Nephron progenitor cell (in vitro differentiated cells): ENCODE data around the gene TECTB.

Experiments
- DNase-seq: peaks from one replicate; pipeline ENCODE4 v3.0.0; 2021
- H3K27ac Mint-ChIP-seq: 2 replicates; pipeline ENCODE4 v1.8.0; 2021; ENCODE audit warnings: mild to moderate bottlenecking, moderate library complexity, mixed read lengths
- H3K27me3 Mint-ChIP-seq: 2 replicates; pipeline ENCODE4 v1.8.0; 2021; ENCODE audit warnings: mild to moderate bottlenecking, low read depth, mixed read lengths; ENCODE audit not compliant: poor library complexity
- H3K36me3 Mint-ChIP-seq: 2 replicates; pipeline ENCODE4 v1.8.0; 2021; ENCODE audit warnings: low read depth, mixed read lengths
- H3K4me1 Mint-ChIP-seq: 2 replicates; pipeline ENCODE4 v1.8.0; 2021; ENCODE audit warnings: mixed read lengths
- H3K4me3 Mint-ChIP-seq: 2 replicates; pipeline ENCODE4 v1.8.0; 2021; ENCODE audit warnings: mild to moderate bottlenecking, moderate library complexity, mixed read lengths
- H3K9me3 Mint-ChIP-seq: 2 replicates; pipeline ENCODE4 v1.8.0; 2021; ENCODE audit warnings: mild to moderate bottlenecking, moderate library complexity, mixed read lengths
- TF ChIP-seq, protein P1 (sequence below): fragments of 200-600 bp; sonication (generic); IDR thresholded peaks from 2 replicates; pipeline ENCODE4 v1.5.0; 2021; ENCODE audit warnings: antibody characterized with exemption

TECTB gene

DNA sequence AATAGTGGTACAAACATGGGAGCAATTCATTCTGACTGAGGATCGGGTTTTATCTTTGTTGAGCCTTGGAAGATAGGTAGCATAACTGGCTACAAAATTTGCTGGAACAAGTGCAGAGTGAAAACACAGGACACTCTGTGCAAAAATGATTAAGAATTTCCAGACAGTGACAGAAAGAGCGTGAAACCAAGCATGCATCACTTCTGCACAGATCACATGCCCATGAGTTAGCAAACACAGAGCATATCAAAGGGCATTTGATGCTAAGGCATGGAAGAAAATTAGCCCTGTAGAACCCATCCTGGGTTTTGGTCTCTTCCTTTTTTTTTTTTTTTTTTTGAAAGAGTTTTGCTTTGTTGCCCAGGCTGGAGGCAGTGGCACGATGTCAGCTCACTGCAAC is 28.3 kb downstream of the TECTB start:
- H3K27me3 Mint-ChIP-seq: peaks cover 17% of the 10 kb centered on the region
- no peak overlapping the region for H3K27ac Mint-ChIP-seq
- DNase-seq: no peak
- H3K36me3 Mint-ChIP-seq: no peaks in the 10 kb centered on the region
- TF ChIP-seq, protein P1, sequence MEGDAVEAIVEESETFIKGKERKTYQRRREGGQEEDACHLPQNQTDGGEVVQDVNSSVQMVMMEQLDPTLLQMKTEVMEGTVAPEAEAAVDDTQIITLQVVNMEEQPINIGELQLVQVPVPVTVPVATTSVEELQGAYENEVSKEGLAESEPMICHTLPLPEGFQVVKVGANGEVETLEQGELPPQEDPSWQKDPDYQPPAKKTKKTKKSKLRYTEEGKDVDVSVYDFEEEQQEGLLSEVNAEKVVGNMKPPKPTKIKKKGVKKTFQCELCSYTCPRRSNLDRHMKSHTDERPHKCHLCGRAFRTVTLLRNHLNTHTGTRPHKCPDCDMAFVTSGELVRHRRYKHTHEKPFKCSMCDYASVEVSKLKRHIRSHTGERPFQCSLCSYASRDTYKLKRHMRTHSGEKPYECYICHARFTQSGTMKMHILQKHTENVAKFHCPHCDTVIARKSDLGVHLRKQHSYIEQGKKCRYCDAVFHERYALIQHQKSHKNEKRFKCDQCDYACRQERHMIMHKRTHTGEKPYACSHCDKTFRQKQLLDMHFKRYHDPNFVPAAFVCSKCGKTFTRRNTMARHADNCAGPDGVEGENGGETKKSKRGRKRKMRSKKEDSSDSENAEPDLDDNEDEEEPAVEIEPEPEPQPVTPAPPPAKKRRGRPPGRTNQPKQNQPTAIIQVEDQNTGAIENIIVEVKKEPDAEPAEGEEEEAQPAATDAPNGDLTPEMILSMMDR: no peak
- no peak overlapping the region for H3K4me3 Mint-ChIP-seq
- no peaks in the 10 kb centered on the region for H3K9me3 Mint-ChIP-seq
- H3K4me1 Mint-ChIP-seq: peaks cover 5% of the 10 kb centered on the region

DNA sequence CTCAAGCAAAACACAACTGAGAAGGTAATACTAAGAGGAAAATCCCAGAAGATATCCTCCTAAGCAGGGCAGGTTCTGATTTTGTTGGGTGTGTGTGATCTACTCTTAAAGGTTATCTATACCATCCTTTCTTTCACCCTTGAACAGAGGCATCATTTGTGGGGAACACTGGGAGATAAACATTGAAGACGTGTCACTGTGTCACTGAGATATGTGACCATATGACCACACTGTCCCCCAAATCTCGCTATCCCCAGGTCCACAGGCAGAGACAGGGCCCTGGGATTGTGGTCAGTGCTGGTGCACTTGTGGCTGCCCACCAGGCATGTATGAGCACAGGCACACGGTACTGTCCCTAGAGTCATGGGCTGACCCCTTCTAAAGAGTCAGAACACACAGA is 30.0 kb downstream of the TECTB start:
- no peak overlapping the region for H3K27ac Mint-ChIP-seq
- H3K4me1 Mint-ChIP-seq: no peaks in the 10 kb centered on the region
- peaks cover 27% of the 10 kb centered on the region for H3K27me3 Mint-ChIP-seq
- no peaks in the 10 kb centered on the region for H3K36me3 Mint-ChIP-seq
- no peak for DNase-seq
- no peaks in the 10 kb centered on the region for H3K9me3 Mint-ChIP-seq
- TF ChIP-seq, protein P1: no peak
- no peak overlapping the region for H3K4me3 Mint-ChIP-seq

DNA sequence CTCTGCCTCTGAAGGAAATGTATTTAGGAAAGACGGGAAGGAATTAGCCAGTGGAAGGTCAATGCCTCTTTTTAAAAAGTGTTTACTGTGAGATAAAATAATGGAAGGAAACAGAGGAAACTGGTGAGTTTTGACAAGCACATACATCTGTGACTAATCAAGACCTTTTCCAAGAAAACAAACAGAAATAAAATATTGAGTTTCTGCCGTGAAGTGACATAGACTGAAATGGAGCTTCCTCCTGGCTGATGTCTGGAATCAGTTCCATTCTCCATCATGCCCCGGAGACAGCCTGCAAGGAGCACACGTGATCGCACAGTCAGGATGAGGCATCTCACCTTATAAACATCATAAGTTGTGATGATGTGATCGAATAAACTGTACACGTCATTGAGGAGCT is 30.7 kb downstream of the TECTB start:
- Mint-ChIP-seq H3K27ac (no peak overlapping the region), H3K27me3 (peaks cover 27% of the 10 kb centered on the region), H3K4me1 (no peaks in the 10 kb centered on the region), H3K4me3 (no peak overlapping the region), H3K36me3 (no peaks in the 10 kb centered on the region), H3K9me3 (no peaks in the 10 kb centered on the region)
- TF ChIP-seq, protein P1: no peak
- no peak for DNase-seq

DNA sequence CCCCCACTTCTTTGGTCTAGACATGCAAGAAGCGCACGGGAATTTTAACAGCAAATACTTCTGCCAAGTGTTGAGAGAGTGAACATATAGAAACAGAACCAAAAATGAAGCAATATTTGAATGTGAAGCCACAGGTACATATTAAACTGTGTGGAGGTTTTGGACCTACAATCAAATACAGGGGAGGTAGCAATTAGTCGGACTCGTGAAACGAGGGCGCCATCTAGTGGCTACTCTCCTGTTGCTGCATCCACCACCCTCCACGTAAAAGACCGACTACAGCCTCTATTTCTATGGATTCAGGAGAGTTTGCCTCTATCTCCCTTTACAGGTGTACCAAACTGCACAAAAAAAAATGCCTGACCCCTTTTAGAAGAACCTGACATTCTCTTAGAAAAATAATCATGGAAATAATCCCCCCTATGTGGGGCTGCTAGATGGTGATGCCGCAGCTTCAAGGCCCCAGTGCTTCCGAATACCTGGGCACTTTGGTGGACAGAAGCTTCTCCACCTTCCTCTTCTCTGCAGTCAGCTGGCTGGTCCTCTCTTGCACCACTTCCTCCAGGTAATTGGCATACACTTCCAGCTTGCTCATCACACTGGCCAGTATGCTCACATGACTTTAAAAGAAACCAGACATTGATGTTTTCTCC is 31.7 kb downstream of the TECTB start:
- no peak overlapping the region for H3K4me3 Mint-ChIP-seq
- H3K27ac Mint-ChIP-seq: no peak overlapping the region
- TF ChIP-seq, protein P1: peak; percentile 98
- peak; percentile 88 for DNase-seq
- peaks cover 22% of the 10 kb centered on the region for H3K27me3 Mint-ChIP-seq
- no peaks in the 10 kb centered on the region for H3K4me1 Mint-ChIP-seq
- no peaks in the 10 kb centered on the region for H3K36me3 Mint-ChIP-seq
- H3K9me3 Mint-ChIP-seq: no peaks in the 10 kb centered on the region

DNA sequence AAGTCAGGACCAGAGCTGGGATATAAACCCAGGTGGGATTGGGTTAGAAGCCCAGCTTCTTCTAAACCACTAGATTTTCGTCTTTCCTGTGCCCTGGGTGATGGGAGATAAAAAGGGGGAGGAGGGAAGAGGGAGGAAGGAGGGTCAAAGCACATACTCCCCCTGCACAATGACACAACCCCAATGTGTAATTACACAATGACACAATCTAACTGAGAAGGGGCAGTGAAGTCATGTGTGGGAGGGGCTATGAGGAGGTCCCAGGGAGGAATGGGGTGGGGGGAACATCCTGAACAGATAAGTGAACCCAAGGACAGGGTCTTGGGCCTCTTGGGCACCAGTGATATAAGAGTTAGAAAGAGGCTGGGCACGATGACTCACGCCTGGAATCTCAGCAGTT is 44.5 kb downstream of the TECTB start:
- no peak for DNase-seq
- Mint-ChIP-seq H3K9me3 (no peaks in the 10 kb centered on the region), H3K4me1 (peaks cover 10% of the 10 kb centered on the region), H3K36me3 (no peaks in the 10 kb centered on the region), H3K4me3 (no peak overlapping the region), H3K27me3 (peaks cover 12% of the 10 kb centered on the region), H3K27ac (no peak overlapping the region)
- TF ChIP-seq, protein P1: no peak

DNA sequence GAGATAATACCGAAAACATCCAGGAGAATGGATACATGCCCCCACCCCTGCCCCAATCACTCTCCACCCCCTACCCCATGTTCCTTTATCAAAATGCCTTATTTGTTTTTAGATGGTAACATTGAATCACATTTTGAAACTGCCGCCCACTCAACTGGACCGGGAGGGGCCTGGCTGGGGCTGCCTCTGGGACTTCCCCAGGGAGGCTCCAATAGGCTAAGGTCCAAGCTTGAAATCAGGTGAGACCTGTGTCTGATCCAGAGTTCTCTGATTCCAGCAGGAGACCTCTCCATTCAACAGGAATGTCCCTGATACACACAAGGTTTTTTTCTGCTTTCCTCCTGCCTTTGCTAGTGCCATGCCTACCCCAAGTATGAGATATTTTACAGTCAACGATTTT is 47.0 kb downstream of the TECTB start:
- DNase-seq: no peak
- Mint-ChIP-seq H3K36me3 (no peaks in the 10 kb centered on the region), H3K27ac (no peak overlapping the region), H3K27me3 (peaks cover 13% of the 10 kb centered on the region), H3K4me3 (no peak overlapping the region), H3K4me1 (peaks cover 15% of the 10 kb centered on the region), H3K9me3 (no peaks in the 10 kb centered on the region)
- TF ChIP-seq, protein P1: no peak
